Fibroblast of the aortic adventitia (primary cell): ENCODE results near the gene NR2C2. TPM values are rescaled to one million over a fixed set of nuclear protein-coding genes. Genes with fewer than 3 reads are reported as not detected.

Source experiments
- DNase-seq: peaks from one replicate; pipeline ENCODE4 v3.0.0-alpha.2; 2010; ENCODE audit warnings: low read depth
- H3K4me3 ChIP-seq: 2 replicates; pipeline ENCODE4 v1.5.1; 2011; ENCODE audit warnings: low read depth, mild to moderate bottlenecking, control low read depth, low read length, moderate library complexity
- total RNA-seq: library from RNA; depleted of rRNA; stranded (reverse); fragments of >200 nt; gene quantifications from 2 replicates; pipeline ENCODE4 v1.2.3, GENCODE V29; 2012; ENCODE audit warnings: low replicate concordance
- TF ChIP-seq, protein P1 (sequence below): IDR thresholded peaks from 2 replicates; pipeline ENCODE4 v1.5.1; 2011; ENCODE audit warnings: mild to moderate bottlenecking, low read length, control low read depth, inconsistent platforms; ENCODE audit not compliant: insufficient read depth

NR2C2 gene
- total RNA-seq, 1 donor, result 33.8 TPM

DNA sequence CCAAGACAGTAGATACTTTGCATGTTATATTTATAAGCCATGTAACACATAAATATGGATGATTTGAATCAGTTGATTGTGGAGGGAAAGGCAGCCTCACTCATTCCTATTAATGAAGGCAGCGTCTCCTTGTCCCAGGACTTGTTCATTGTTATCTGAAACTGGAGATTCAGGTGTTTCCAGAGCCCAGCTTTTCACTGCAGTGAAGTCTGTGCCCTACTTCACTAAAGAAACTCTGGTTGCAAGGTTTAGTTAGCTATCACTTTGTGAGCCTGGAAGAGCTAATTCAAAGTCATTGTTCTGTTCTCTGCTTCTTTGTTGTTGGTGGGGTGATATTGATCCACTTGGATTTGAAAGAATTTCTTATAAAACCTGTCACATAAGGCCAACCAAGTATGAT, 9.8 kb downstream of the NR2C2 start:
- no peak overlapping the region for H3K4me3 ChIP-seq
- TF ChIP-seq, protein P1, sequence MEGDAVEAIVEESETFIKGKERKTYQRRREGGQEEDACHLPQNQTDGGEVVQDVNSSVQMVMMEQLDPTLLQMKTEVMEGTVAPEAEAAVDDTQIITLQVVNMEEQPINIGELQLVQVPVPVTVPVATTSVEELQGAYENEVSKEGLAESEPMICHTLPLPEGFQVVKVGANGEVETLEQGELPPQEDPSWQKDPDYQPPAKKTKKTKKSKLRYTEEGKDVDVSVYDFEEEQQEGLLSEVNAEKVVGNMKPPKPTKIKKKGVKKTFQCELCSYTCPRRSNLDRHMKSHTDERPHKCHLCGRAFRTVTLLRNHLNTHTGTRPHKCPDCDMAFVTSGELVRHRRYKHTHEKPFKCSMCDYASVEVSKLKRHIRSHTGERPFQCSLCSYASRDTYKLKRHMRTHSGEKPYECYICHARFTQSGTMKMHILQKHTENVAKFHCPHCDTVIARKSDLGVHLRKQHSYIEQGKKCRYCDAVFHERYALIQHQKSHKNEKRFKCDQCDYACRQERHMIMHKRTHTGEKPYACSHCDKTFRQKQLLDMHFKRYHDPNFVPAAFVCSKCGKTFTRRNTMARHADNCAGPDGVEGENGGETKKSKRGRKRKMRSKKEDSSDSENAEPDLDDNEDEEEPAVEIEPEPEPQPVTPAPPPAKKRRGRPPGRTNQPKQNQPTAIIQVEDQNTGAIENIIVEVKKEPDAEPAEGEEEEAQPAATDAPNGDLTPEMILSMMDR, result no peak
- DNase-seq, result no peak

- TF ChIP-seq, protein P1, result no peak
- DNase-seq, result no peak
- H3K4me3 ChIP-seq, result no peak overlapping the region
These were observed 10.5 kb downstream of the NR2C2 start for GRCh38 chr3:14957925-14958324.

- no peak for DNase-seq
These were observed 12.1 kb downstream of the NR2C2 start for GRCh38 chr3:14959359-14959943.

GRCh38 chr3:14962762-14963161, 15.4 kb downstream of the NR2C2 start:
- no peak overlapping the region for H3K4me3 ChIP-seq
- peak; percentile 19 for DNase-seq
- TF ChIP-seq, protein P1, result no peak

More at GRCh38 chr3:14959359-14959943, 12.1 kb downstream of the NR2C2 start:
- TF ChIP-seq, protein P1, result no peak
- H3K4me3 ChIP-seq, result no peak overlapping the region

- no peak overlapping the region for H3K4me3 ChIP-seq
- no peak for DNase-seq
- TF ChIP-seq, protein P1, result no peak
These were observed 19.9 kb downstream of the NR2C2 start for GRCh38 chr3:14967285-14967684.

GRCh38 chr3:14969671-14970070, 22.3 kb downstream of the NR2C2 start:
- TF ChIP-seq, protein P1, result no peak
- no peak overlapping the region for H3K4me3 ChIP-seq
- DNase-seq, result no peak

DNA sequence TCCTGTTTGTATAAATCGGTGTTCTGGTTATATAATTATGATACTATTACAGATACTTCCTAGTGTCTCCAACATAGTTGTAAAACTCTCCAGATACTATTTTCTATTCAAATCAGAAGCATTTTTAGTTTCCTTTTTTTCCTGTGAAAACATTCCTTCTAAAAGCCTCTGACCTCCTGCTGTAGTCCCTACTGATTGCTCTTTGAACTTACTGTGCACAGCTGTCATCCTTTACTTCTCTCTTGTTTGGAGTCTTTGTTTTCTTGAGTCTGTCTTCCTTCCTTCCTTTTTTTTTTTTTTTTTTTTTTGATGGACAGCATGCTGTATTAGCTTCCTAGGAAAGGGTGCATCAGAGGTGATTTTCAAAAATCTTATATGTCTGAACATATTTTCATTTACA, 28.9 kb downstream of the NR2C2 start:
- TF ChIP-seq, protein P1, result no peak
- H3K4me3 ChIP-seq, result no peak overlapping the region

More for the DNA sequence above, 28.9 kb downstream of the NR2C2 start:
- DNase-seq, result no peak
